ENCODE data around the gene USP6NL.

- TF ChIP-seq CTCF (conservative IDR thresholded peaks at IDR 0.05) (no peak), EZH2 (IDR thresholded peaks at IDR 0.05; ENCODE audit: low read depth) (no peak)
These were observed 38.0 kb downstream of the USP6NL start for GRCh38 chr10:11573497-11573896.
